DMS153 treated with DMSO at 0.1 percent for 48 hours (cell line): ENCODE results near the gene DCN.
"Not testable (repeated sequence)": the region's sequence is repeated elsewhere in the genome, so short reads cannot be mapped to it uniquely, and the experiment has no call there.

ENCODE experiments used
- DNase-seq: peaks from one replicate; lab custom pipeline; 2025; ENCODE audit not compliant: unreplicated experiment; lab: John Stamatoyannopoulos, UW

DCN gene, protein sequence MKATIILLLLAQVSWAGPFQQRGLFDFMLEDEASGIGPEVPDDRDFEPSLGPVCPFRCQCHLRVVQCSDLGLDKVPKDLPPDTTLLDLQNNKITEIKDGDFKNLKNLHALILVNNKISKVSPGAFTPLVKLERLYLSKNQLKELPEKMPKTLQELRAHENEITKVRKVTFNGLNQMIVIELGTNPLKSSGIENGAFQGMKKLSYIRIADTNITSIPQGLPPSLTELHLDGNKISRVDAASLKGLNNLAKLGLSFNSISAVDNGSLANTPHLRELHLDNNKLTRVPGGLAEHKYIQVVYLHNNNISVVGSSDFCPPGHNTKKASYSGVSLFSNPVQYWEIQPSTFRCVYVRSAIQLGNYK

DNA sequence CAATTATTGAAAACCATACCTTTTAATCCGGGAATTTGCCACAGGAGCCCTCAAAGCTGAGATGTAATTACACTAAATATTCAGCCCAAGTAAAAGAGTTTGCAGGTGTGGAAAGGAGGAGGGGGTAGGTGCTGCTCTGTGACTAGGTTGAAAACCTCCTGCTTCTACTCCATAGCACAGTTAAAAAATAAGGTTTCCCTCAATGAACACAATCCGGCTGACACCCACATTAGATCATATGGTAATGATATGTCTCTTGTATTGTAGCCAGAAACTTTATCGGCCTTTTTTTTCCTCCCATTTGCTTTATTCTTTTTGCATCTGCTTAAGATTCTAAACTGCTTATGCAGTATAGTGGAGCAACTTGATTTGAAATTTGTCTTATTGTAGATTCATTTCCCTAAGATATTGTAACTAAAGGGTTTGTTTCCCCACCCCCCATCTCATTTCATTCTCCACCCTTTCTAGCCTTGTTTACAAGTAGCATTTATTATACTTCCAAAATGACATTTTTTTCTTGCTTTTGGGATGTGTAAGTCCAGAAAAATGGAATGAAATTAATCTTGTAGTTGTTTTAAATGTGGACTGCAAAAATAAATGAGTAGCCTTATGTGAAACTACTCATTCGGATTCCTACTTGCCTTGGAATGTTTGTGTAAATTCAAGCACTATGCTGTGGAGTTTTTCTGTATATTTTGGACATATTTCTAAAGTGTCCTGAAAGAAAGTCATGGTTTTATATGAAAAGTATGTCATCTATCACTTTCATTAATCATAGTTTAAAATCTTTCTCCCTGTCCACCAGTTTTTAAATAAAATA lies at the start of gene DCN:
TSS of gene DCN (minus strand) at position 182 of the 820 bp plus-strand sequence. CDS start 4,265 bp downstream, outside the sequence.
- DNase-seq = no peak

DNA sequence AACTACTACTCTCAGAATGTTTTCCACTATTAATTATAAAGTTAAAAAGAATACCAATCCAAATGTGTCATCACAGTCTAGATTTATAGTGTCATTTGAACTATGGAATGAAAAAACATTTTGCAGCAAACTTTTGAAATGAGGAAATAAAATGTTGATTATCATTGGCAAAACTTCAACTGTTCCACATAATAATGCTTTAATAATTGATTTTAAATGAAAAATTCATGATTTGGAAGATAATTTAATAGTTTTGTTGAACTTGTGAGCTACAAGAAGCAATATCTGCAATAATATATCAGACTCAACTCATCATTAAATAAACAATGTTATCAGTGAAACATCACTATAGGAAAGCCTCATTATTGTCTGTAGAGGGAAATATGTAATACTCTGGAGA lies 48.2 kb upstream of the DCN start:
- no peak for DNase-seq

DNA sequence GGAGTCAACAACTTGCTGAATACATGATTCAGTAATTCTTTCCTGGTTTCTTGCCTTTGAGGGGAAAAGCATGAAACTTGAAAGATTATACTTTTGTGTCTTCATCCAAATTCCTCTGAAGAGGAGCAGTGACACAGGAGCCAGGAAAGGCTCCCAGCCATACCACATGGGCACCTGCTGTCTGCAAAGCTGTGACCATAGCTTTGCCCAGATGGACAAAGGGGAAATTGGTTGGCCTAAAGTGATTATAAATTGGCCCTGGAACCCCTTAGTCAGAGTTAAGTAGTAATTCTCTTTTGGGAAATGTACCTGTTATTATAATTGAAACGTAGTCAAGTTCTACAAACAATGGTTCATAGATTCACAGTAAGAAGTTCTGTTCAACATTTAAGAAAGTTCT lies 44.3 kb upstream of the DCN start:
- DNase-seq = no peak

DNA sequence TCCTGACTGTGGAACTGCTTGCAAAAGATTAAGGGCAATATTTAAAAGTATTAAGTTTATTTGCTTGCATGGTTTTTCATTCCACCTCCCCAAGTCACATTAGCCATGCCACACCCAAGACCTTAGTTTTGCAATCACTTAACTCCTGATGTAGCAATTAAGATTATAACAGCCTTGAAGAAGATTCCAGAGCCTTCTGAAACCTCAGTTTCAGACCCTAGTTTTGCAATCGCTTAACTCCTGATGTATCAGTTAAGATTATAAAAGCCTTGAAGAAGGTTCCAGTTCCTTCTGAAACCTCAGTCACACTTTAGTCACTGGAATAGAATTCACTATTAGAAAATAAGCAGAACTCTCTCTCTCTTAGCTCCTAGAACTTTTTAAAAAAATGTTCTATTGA lies 42.7 kb upstream of the DCN start:
- DNase-seq = no peak

DNA sequence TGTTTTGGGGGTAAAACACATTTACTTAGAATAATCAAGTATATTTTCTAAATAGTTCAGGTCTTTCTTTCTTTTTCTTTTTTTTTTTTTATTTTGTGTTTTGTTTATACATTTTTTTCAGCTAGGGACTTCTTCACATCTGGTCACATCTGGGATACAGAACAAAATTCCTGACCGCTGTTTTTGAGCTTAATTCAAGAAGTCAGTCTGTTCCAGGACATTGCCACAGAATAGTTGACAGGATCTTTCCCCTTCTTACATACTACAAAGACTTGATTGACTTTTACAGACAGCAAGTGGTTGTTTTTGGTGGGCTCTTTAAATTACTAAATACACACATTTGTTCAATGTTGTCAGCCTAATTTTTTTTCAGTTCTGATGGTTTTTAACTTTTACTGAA lies 41.8 kb upstream of the DCN start:
- no peak for DNase-seq

DNA sequence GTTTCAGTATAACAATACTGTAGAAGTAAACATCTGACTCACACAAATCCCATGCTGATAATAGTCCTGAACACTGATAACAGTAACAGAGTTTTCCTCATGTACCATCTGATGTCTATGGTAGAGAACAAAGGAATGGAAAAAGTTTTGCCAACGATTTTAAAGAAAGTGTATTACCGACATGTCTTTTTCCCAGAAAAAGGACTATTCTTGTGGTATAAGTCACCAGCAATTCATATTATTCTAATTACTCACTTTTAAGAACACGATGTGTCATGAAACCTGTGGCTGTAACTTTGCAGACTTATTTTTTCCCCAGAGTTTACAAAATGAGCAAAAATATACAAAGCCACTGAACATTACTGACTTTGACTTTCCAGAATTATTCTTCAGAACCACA lies 40.1 kb upstream of the DCN start:
- DNase-seq = no peak

DNA sequence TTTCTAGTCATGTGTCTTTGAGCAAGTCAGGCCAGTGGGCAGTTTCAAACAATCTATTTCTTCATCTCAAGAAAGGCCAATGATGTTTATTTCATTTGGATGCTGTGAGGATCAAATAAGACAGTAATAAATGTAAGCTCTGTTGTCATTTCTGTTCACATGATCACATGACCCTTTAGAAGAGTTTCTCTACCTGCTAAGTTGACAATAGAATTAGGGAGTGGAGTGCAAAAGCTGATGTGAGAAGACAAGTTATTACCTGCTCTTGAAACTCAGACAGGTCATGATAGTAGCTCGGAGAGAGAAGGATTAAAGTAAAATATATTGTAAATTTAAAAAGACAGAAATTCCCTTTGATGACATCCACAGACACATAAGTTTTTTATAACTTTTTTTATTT lies 37.3 kb upstream of the DCN start:
- DNase-seq = no peak

DNA sequence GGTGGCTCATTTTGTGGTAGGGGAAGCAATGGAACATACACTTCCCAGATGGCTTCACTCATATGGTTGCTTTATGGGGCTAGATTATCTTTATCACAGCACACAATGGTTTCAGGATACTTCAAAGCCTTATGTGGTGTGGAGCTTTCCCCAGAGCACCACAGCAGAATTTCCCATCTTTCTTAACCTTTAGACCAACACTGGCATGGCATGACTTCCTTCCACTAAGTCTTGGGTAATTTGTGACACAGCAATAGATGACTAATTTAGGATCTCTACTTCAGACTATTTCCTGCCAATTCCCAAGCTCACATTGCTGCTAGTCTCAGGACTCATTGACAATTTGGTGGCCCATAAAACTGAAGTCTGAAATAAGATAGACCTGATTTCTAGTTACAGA lies 36.9 kb upstream of the DCN start:
- DNase-seq = no peak

DNA sequence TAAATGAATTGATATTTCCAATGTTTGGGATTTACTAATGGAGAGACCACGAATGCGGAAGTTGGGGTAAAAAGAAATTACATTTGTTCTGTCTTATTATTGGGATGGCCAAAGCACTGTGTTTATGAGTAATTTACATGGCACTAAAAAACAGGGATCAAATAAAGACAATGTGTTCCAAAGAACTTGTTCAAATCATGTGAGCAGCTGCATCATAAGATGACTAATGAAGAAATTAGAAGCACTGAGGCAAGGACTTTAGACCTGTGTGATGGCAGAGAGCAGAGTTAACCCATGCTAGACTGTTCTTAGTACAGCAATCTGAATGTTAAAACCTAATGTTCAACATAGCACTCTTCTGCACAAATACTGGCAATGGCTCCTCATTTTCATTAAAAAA lies 34.3 kb upstream of the DCN start:
- DNase-seq = no peak

DNA sequence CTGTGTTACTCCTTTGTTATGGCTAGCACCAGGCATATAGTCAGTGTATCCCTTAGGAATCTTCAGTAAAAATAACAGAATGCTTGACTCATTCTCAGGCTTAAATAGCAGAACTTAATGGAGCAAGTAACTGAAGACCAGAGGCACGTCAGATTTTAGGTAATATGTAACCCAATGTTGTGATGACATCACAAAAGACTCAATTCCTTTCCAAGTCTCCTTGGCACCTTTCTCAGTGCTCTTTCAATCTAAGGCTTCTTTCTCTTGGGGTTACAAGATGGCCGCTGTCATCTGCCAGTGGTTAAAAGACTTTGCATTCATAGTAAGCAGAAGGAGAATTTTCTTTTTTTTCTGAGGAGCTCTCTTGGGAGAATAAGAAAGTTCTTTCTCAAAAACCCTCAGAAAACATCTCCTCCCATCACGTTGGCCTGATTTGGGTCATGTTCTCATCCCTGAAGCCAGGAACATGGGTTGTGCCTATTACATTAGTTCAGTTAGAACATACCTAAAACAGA lies 33.4 kb upstream of the DCN start:
- no peak for DNase-seq

DNA sequence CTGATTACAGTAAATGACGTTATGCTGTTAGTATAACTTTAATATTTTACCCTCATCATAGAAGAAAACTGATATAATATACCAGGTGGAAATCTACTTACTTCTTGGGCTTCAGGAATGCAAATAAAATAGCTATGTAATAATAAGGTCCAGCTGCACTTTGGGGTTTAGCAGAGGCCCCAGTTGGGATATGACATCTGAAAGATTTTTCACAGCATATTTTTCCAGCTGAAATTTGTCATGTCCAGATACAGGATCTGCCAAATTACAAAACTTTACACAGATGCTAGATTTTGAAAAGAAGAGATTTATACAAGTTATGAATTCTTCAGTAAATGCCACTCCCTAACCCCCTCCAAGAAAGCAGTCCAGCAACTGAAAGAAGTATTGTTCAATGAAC lies 29.2 kb upstream of the DCN start:
- no peak for DNase-seq

DNA sequence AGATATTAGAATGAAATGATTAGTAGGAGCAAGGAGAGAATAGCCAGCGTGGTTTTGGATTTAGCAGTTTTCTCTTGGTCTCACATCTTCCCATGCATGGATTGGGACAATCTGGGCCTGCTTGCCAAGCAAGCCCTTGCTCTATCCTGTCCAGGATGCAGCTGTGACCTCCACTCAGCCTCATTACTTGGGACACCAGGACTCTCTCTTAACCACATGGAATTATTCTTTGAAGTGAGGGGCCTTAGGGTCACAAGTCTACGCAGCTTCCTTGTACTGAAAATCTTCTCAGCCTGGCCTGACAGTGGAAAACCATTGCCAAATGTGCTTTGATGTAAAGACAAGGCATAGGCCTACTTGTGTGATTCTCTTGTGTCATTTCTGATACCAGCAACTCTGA lies 28.0 kb upstream of the DCN start:
- no peak for DNase-seq

DNA sequence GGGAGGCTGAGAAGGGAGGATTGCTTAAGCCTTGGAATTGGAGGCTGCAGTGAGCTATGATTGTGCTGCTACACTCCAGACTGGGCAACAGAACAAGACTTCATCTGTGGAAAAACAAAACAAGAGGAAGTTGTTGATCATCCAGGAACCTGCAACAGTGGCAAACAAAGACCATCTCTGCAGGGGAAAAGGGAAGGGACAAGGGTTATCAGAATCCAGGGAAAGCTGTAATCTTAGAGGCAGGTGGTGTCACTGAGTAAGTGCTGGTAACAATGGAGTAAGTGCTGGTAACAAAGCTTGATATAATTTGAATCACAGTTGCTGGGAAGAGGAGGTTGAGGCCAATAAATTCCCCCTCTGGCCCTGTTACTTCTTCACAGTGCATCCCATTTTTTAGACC lies 27.5 kb upstream of the DCN start:
- no peak for DNase-seq

DNA sequence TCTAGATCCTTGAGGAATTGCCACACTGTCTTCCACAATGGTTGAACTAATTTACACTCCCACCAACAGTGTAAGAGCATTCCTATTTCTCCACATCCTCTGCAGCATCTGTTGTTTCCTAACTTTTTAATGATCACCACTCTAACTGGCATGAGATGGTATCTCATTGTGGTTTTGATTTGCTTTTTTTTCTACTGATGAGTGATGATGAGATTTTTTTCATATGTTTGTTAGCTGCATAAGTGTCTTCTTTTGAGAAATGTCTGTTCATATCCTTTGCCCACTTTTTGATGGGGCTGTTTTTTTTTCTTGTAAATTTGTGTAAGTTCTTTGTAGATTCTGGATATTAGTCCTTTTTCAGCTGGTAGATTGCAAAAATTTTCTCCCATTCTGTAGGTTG lies 24.7 kb upstream of the DCN start:
- DNase-seq = not testable (repeated sequence)

DNA sequence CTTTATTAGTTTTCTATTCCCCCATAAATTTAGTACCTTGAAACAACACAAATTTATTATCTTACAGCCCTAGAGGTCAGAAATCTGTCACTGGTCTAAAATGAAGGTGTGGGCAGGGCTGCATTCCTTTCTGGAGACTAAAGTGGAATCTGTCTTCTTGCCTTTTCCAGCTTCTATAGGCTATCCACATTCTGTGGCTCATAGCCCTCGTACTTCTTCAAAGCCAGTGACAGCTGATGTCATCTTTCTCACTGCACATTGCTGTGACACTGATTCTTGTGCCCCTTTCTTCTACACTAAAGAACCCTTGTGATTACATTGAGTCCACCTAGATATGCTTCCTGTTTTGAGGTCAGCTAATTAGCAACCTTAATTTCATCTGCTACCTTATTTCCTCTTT lies 23.2 kb upstream of the DCN start:
- DNase-seq = no peak

DNA sequence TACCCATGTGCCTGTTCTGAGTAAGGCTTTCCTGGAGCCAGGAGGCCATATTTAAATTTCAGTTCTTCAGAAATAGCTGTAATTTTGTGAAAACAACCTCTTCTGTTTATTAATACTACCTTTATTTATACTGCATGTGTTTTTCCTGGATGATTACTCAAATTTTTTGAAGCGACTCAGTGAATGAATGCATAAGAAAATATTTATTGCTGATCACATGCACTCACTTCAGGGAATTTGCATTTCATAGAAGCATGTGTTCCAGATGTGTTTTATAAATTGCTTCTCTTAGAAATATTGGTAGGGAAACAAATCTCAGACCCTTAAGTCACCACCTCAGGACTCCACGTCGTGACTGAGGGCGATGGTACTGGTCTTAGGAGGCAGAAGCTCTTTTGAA lies 21.8 kb upstream of the DCN start:
- no peak for DNase-seq

DNA sequence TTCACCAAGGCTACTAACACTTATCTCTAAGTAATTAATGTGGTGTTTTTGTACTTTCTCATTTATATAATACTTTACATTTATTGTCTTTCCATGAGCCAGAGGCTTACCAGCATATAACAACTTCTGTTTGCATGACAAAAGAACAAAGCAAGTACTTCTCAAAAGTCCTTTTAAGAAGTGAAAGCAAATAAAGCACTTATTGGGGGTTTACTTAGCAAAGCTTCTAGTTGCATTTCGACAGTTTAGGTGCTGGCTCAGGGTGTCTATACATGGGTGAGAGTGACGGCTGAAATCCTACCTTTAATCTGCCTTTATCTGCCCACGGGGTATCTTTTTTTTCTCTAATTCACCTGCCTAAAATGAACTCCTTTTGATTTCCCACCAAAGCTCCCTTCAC lies 21.0 kb upstream of the DCN start:
- DNase-seq = no peak

DNA sequence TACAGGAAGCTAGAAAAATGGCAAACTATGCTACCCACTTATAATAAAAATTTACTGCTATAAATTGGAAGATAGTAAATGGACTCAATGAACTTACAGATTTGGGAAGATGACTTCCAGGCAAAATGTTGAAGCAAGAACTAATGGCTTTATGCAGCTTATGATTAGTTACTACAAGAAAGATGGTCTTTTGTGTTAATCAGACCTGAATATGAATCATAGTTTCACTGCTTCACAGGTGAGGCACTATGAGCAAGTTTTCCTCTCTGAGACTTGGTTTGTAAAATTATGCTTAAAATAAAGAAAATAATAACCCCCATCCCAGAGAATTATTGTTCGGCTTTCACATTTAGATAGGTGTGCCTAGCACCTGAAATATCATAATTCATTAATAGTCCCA lies 19.8 kb upstream of the DCN start:
- no peak for DNase-seq

DNA sequence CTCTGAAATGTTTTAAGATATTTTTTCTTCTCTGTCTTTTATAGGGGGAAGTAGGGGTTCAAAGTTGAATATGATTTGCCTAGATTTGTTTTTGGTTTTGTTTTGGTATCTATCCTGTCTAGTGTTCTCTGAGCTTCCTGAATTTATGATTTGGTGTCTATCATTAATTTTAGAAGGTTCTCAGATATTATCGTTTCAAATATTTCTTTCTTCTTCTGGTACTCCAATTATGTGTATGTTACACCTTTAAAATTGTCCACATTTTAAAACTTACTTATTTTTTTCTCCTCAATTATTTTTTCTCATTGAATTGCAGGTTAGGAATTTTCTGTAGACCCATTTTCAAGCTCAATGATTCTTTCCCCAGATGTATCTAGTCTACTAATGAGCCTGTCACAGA lies 13.8 kb upstream of the DCN start:
- no peak for DNase-seq

DNA sequence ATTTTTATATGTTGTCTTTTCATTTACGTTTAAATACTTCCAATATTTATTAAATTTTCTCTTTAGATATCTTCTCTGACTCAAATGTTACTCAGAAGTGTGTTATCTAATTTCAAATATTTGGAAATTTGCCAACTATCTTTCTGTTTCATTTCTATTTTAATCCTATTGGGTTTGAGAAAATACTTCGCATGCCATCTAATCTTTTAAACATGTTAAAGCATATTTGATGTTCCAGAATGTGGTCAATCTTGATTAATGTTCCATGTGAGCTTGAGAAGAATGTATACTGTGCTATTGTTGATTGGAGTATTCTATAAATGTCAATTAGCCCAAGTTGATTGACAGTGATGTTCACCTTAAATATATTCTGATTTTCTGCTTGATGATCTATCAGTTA lies 11.9 kb upstream of the DCN start:
- DNase-seq = no peak

DNA sequence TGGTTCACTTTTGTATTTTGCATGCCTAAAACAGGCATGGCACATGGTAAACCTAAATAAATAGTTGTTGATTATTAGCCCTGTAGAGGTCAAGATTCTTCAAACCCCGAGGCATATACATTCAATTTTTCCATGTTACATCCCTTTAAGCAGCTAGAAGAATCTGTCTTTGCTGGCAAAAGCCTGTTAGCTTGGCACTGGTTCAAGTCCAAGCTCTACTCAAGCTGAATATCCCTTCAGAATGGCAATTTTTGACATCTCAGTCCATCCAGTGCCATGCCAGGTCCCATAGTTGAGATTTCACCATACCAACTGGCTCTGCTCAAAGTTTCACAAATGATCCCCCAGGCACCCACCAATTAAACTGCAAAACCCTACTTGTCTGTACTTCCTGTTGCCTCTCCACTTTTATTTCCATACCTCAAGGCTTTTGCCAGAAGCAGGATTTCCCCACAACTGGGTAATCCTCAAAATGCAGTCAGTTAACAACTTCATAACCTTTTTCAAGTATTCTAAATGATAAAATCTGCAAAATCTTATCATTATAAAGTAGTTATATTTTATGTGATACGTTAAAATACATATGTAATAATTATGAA lies 9.0 kb upstream of the DCN start:
- no peak for DNase-seq

DNA sequence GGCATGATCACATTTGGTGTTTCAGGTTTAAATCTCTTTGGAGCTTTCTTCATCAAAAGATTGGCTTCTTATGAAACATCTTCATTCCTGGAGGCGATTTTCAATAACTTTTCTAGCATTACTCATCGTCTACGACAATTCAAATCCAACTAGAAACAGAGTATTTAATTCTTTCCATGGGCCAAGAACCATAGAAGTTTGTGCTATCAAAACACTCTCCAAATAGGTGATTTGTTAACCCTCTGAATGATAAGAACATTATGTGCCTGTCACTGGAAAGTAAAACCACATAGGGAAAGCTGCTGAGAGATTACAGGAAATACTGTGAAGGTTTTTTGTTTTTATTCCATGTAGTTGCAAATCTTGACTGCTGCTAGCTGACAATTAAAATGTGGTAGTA lies 6.9 kb upstream of the DCN start:
- DNase-seq = no peak
